HG03108 (cell line): ENCODE data around the gene PDE4D.

Source experiments
- ATAC-seq: cut with Tn5 transposase; IDR thresholded peaks from one replicate; pipeline ENCODE4 v1.9.1; 2021; ENCODE audit warnings: moderate library complexity; ENCODE audit not compliant: unreplicated experiment

Gene PDE4D

GRCh38 chr5:59532979-59533729 is 360.4 kb downstream of the PDE4D start:
- no peak for ATAC-seq

- no peak for ATAC-seq
Measured at GRCh38 chr5:59529239-59529638, 364.3 kb downstream of the PDE4D start.

GRCh38 chr5:59528202-59528862 is 365.2 kb downstream of the PDE4D start:
- ATAC-seq, result no peak

- ATAC-seq, result no peak
Measured at GRCh38 chr5:59525957-59526356, 367.6 kb downstream of the PDE4D start.

GRCh38 chr5:59525311-59525710 is 368.2 kb downstream of the PDE4D start:
- ATAC-seq, result no peak

- ATAC-seq, result no peak
Measured at GRCh38 chr5:59522201-59522831, 371.2 kb downstream of the PDE4D start.

GRCh38 chr5:59521476-59521875 is 372.1 kb downstream of the PDE4D start:
- no peak for ATAC-seq

- ATAC-seq, result no peak
Measured at GRCh38 chr5:59519338-59519737, 374.2 kb downstream of the PDE4D start.

- no peak for ATAC-seq
Measured at GRCh38 chr5:59517926-59518585, 375.5 kb downstream of the PDE4D start.

- ATAC-seq, result no peak
Measured at GRCh38 chr5:59516161-59516560, 377.4 kb downstream of the PDE4D start.

GRCh38 chr5:59506285-59506877 is 387.1 kb downstream of the PDE4D start:
- ATAC-seq, result no peak

- no peak for ATAC-seq
Measured at GRCh38 chr5:59504043-59504442, 389.5 kb downstream of the PDE4D start.

GRCh38 chr5:59503220-59503619 is 390.3 kb downstream of the PDE4D start:
- no peak for ATAC-seq

- no peak for ATAC-seq
Measured at GRCh38 chr5:59501316-59501715, 392.2 kb downstream of the PDE4D start.

- no peak for ATAC-seq
Measured at GRCh38 chr5:59500014-59500413, 393.5 kb downstream of the PDE4D start.

- ATAC-seq, result no peak
Measured at GRCh38 chr5:59497207-59497606, 396.3 kb downstream of the PDE4D start.

- ATAC-seq, result no peak
Measured at GRCh38 chr5:59496524-59497134, 396.9 kb downstream of the PDE4D start.

GRCh38 chr5:59491945-59492344 is 401.6 kb downstream of the PDE4D start:
- no peak for ATAC-seq

- ATAC-seq, result no peak
Measured at GRCh38 chr5:59489551-59489950, 404.0 kb downstream of the PDE4D start.

GRCh38 chr5:59487772-59488729 is 405.5 kb downstream of the PDE4D start:
- ATAC-seq, result no peak
